ENCODE results near the gene GPR89B.
"Not testable (repeated sequence)": the region's sequence is repeated elsewhere in the genome, so short reads cannot be mapped to it uniquely, and the experiment has no call there.

Gene GPR89B

GRCh38 chr1:148032690-148033089 is 104.5 kb downstream of the GPR89B start:
- not testable (repeated sequence) for DNase-seq (ENCODE audit: low spot score)

GRCh38 chr1:148033147-148033546 is 104.9 kb downstream of the GPR89B start:
- DNase-seq (ENCODE audit: low spot score): not testable (repeated sequence)

- DNase-seq (ENCODE audit: low spot score): not testable (repeated sequence)
Measured at GRCh38 chr1:148037850-148038461, 109.7 kb downstream of the GPR89B start.

DNA sequence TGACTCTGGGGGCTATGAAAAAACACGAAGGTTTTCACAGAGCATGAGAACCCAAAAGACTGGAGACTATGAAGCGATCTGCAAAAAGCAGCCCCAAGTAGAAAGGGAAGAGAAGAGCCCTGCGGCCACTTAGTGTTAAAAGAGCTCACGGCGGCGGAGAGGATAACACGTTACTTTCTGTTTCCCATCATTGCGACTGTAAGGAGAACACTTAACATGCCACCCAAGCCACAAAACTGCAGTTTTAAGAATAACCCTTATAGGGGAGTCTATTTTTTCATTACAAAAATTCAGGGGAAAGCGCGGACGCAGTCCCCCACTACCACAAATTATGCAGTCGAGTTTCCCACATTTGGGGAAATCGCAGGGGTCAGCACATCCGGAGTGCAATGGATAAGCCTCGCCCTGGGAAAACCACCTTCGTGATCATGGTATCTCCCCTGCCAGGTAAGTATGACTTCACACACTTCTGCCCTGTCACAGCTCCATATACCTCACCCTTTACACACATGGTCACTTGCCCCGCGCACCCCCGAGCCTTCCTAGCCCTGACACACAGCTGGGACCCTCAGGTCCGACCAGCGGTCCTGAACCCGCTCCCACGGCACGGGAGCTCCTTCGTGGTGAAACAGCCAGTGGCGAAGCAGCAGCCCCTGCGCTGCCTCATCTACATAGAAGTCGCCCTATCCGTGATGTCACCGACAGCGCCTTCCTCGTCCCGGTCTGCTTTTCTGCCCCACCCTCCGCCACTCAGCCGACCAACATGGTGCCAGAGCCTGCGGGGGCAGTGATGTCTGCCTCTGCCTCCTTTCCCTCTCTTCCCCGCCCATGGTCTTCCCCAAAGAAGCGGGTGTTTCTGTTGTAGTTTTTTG is 110.5 kb downstream of the GPR89B start:
- peak; percentile 63 for DNase-seq (ENCODE audit: low spot score)
